ENCODE results near the gene FOXO1.

Gene FOXO1

GRCh38 chr13:40592035-40592434 lies 74.4 kb downstream of the FOXO1 start:
- TF ChIP-seq, protein P1, sequence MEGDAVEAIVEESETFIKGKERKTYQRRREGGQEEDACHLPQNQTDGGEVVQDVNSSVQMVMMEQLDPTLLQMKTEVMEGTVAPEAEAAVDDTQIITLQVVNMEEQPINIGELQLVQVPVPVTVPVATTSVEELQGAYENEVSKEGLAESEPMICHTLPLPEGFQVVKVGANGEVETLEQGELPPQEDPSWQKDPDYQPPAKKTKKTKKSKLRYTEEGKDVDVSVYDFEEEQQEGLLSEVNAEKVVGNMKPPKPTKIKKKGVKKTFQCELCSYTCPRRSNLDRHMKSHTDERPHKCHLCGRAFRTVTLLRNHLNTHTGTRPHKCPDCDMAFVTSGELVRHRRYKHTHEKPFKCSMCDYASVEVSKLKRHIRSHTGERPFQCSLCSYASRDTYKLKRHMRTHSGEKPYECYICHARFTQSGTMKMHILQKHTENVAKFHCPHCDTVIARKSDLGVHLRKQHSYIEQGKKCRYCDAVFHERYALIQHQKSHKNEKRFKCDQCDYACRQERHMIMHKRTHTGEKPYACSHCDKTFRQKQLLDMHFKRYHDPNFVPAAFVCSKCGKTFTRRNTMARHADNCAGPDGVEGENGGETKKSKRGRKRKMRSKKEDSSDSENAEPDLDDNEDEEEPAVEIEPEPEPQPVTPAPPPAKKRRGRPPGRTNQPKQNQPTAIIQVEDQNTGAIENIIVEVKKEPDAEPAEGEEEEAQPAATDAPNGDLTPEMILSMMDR (IDR thresholded peaks at IDR 0.05; ENCODE audit: insufficient read depth, low read depth, low read length, missing control alignments) = no peak
- DNase-seq (ENCODE audit: low read depth) = no peak
- H3K4me3 ChIP-seq (ENCODE audit: low read length) = no peak overlapping the region

DNA sequence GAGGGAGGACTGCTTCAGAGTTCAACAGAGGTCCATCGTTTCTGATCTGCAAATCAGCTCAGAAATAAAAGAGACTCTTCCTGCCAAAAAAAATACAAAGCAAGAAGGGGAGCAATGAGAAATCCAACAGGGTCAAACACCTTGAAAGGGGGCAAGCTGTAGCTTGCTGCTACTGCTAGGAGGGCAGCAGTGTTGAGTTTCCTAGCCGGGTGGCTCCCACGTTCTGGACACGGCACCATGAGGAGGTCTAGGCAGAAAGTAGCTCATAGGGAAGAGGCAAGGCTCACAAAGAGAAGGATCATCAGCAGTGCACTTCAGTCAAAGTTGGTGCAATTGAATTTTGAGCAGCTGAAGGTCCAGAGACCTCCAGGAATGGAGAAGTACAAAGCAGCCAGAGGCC lies 75.3 kb downstream of the FOXO1 start:
- TF ChIP-seq, protein P1 (IDR thresholded peaks at IDR 0.05; ENCODE audit: insufficient read depth, low read depth, low read length, missing control alignments) = no peak
- H3K4me3 ChIP-seq (ENCODE audit: low read length) = no peak overlapping the region
- DNase-seq (ENCODE audit: low read depth) = peak; percentile 11

- DNase-seq (ENCODE audit: low read depth) = no peak
- H3K4me3 ChIP-seq (ENCODE audit: low read length) = no peak overlapping the region
- TF ChIP-seq, protein P1 (IDR thresholded peaks at IDR 0.05; ENCODE audit: insufficient read depth, low read depth, low read length, missing control alignments) = no peak
Measured at GRCh38 chr13:40590112-40590862, 76.2 kb downstream of the FOXO1 start.

- H3K4me3 ChIP-seq (ENCODE audit: low read length) = no peak overlapping the region
- TF ChIP-seq, protein P1 (IDR thresholded peaks at IDR 0.05; ENCODE audit: insufficient read depth, low read depth, low read length, missing control alignments) = no peak
- peak; percentile 92 for DNase-seq (ENCODE audit: low read depth)
Measured at GRCh38 chr13:40589285-40590109, 76.9 kb downstream of the FOXO1 start.

- peak; percentile 76 for DNase-seq (ENCODE audit: low read depth)
- TF ChIP-seq, protein P1 (IDR thresholded peaks at IDR 0.05; ENCODE audit: insufficient read depth, low read depth, low read length, missing control alignments) = no peak
- H3K4me3 ChIP-seq (ENCODE audit: low read length) = no peak overlapping the region
Measured at GRCh38 chr13:40588101-40588500, 78.3 kb downstream of the FOXO1 start.

DNA sequence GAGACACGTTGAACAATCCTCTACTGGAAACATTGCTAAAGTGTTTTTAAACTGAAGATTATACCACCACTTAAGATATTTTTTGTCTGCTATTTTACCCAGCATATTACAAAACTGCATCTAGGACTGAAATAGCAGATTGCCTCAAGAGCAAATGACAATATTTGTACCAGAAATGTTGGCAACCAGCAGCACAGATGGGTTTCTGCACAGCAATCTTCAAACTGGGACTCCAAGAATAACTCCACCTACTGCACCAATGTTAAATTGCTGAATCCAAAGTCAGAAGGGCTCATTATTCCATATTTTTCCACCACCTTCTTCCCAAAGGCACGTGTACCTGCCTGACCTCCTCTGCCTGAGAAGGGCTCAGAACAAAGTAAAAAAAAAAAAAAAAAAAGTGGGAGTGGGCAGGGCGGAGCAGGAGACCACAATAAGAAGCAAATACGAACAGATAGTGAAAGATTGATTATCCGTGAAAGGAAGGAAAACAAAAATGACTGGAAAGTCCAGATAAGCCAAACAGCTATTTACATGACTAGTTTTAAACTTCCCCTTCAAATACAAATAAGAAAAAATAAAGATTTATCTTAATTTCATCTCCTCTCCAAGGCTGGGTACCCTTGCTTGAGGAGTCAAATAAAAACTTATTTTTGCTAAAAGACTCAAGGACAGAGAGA lies 79.4 kb downstream of the FOXO1 start:
- TF ChIP-seq, protein P1 (IDR thresholded peaks at IDR 0.05; ENCODE audit: insufficient read depth, low read depth, low read length, missing control alignments) = no peak
- DNase-seq (ENCODE audit: low read depth) = no peak
- no peak overlapping the region for H3K4me3 ChIP-seq (ENCODE audit: low read length)
